ENCODE measurements around the gene NR6A1. TPM values are rescaled to one million over a fixed set of nuclear protein-coding genes. Genes with fewer than 3 reads are reported as not detected.
A peak's percentile ranks its signal among the peaks of the same experiment; 100 is the strongest.

The NR6A1 gene
- total RNA-seq, 1 experiment from 2014 or later = 6.7 TPM

- Mint-ChIP-seq H3K9me3 (ENCODE audit: low read depth, unreplicated experiment) (no peaks in the 10 kb centered on the region), H3K4me3 (ENCODE audit: low read depth, unreplicated experiment) (peak overlapping the region; percentile 85), H3K4me1 (ENCODE audit: low read depth, unreplicated experiment) (peaks cover 9% of the 10 kb centered on the region), H3K36me3 (ENCODE audit: insufficient read depth, unreplicated experiment) (peaks cover 25% of the 10 kb centered on the region), H3K27ac (ENCODE audit: unreplicated experiment) (peak overlapping the region; percentile 99), H3K27me3 (ENCODE audit: unreplicated experiment) (no peaks in the 10 kb centered on the region)
- TSS peak; percentile 85 for BruUV-seq (replicated peaks)
- intact Hi-C loops (cut with micrococcal nuclease; ENCODE audit: unreplicated experiment) = loop anchor here (2.0 kb wide), 1 partner anchor 50 kb away; no protein-coding TSS in a partner anchor
- peak; percentile 78 for DNase-seq
- CTCF ChIA-PET = interaction anchor here (0.9 to 3.1 kb wide), 3 partner anchors 23 to 40 kb away, joined by 3 to 19 read pairs (median 5); no protein-coding TSS in a partner anchor
- TF ChIP-seq CTCF (IDR thresholded peaks at IDR 0.05; ENCODE audit: unreplicated experiment) = no peak
Measured at GRCh38 chr9:124658165-124659017, 112.7 kb downstream of the NR6A1 start.

DNA sequence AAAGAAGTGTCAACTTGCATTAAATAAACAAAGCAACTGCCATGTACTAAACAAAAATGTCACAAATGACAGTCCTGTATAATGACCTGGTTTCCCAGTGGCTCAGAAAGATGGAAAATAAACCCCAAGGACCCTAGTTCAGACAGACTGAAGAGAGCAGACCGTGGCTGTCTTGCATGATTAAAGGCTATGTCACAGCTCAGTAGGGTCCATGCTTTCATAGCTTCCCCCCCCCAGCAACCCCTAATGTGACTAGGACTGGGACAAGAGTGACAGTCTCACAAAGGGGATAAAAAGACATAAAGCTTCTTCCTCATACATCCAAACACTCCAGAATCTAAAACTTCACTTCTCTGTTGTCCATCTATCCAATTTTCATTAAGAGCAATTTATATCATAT is 113.6 kb downstream of the NR6A1 start:
- intact Hi-C loops (cut with micrococcal nuclease; ENCODE audit: unreplicated experiment) = no loop called here
- H3K4me3 Mint-ChIP-seq (ENCODE audit: low read depth, unreplicated experiment) = peak overlapping the region; percentile 85
- H3K36me3 Mint-ChIP-seq (ENCODE audit: insufficient read depth, unreplicated experiment) = peaks cover 25% of the 10 kb centered on the region
- no TSS peak for BruUV-seq (replicated peaks)
- H3K4me1 Mint-ChIP-seq (ENCODE audit: low read depth, unreplicated experiment) = peaks cover 13% of the 10 kb centered on the region
- H3K27ac Mint-ChIP-seq (ENCODE audit: unreplicated experiment) = peak overlapping the region; percentile 99
- CTCF ChIA-PET = interaction anchor here (0.9 to 3.1 kb wide), 2 partner anchors 23 to 39 kb away, joined by 3 to 19 read pairs; no protein-coding TSS in a partner anchor
- H3K9me3 Mint-ChIP-seq (ENCODE audit: low read depth, unreplicated experiment) = no peaks in the 10 kb centered on the region
- H3K27me3 Mint-ChIP-seq (ENCODE audit: unreplicated experiment) = no peaks in the 10 kb centered on the region
- DNase-seq = no peak
- TF ChIP-seq CTCF (IDR thresholded peaks at IDR 0.05; ENCODE audit: unreplicated experiment) = no peak

DNA sequence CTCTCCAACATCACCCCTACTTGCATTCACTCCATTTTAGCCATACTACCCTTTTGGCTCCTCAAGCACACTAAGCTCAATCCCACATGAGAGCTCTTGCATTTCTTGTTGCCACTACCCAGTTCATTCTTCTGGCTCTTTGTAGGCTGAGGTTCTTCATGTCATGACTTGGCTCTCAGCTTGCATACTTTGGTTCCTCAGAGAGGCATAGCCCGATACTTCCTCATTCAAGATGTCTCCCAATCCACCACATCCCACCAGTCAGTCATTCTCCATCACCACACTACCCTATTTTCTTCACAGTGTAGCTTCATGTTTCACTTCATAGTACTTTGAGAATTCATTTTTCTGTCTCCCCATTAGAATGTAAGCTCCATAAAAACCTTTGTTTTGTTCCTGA is 116.7 kb downstream of the NR6A1 start:
- BruUV-seq (replicated peaks) = no TSS peak
- CTCF ChIA-PET = no interaction called here
- intact Hi-C loops (cut with micrococcal nuclease; ENCODE audit: unreplicated experiment) = no loop called here
- Mint-ChIP-seq H3K27me3 (ENCODE audit: unreplicated experiment) (no peaks in the 10 kb centered on the region), H3K4me1 (ENCODE audit: low read depth, unreplicated experiment) (peaks cover 17% of the 10 kb centered on the region), H3K36me3 (ENCODE audit: insufficient read depth, unreplicated experiment) (peaks cover 17% of the 10 kb centered on the region), H3K9me3 (ENCODE audit: low read depth, unreplicated experiment) (no peaks in the 10 kb centered on the region), H3K4me3 (ENCODE audit: low read depth, unreplicated experiment) (no peak overlapping the region), H3K27ac (ENCODE audit: unreplicated experiment) (no peak overlapping the region)
- no peak for DNase-seq
- TF ChIP-seq CTCF (IDR thresholded peaks at IDR 0.05; ENCODE audit: unreplicated experiment) = no peak

DNA sequence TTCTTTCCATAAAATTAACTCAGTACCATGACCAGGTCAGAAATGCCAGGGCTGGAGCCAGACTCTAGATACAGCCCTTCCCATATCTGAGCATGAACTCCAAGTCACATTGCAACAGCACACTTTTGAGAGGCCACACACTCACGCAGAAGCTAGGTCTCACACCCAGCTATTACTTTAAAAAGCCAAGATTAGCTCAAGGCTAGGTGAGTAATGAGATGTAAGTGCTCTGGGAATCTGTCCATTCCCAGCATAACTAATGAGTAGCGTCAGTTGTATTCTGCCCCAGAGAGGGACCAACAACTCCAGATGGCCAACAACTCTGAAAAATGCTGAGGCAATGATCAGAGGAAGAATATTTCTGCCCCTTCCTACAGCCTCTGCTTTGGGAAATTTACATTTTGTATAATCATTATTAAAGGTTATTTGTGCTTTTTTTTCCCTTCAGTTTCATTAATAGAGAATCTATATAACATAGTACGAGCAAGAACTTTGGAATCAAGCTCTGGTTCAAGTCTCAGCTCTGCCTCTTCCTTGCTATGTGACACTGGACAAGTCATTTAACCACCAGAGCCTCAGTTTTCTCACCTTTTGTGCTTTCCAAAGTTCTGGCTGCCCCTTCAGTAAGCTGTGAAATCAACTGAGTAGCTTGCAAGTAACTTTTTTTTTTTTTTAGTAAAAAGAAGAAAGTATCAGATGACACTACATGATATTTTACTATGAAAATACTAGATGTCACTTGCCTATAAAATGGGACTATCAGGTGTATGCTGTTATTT is 118.3 kb downstream of the NR6A1 start:
- Mint-ChIP-seq H3K9me3 (ENCODE audit: low read depth, unreplicated experiment) (no peaks in the 10 kb centered on the region), H3K27ac (ENCODE audit: unreplicated experiment) (no peak overlapping the region)
- CTCF ChIA-PET = interaction anchor here (0.6 to 1.5 kb wide), 3 partner anchors 28 to 36 kb away, joined by 3 to 5 read pairs (median 3); no protein-coding TSS in a partner anchor

More for the DNA sequence above, 118.3 kb downstream of the NR6A1 start:
- BruUV-seq (replicated peaks) = no TSS peak
- DNase-seq = no peak
- intact Hi-C loops (cut with micrococcal nuclease; ENCODE audit: unreplicated experiment) = no loop called here
- Mint-ChIP-seq H3K4me3 (ENCODE audit: low read depth, unreplicated experiment) (no peak overlapping the region), H3K27me3 (ENCODE audit: unreplicated experiment) (no peaks in the 10 kb centered on the region), H3K36me3 (ENCODE audit: insufficient read depth, unreplicated experiment) (peaks cover under 1% of the 10 kb centered on the region), H3K4me1 (ENCODE audit: low read depth, unreplicated experiment) (peaks cover 17% of the 10 kb centered on the region)
- no peak for TF ChIP-seq CTCF (IDR thresholded peaks at IDR 0.05; ENCODE audit: unreplicated experiment)

Data from Calu3 (cell line).